Lower leg skin (tissue), 3 donors: ENCODE data around the gene CENPL.

Source experiments
- CTCF ChIP-seq, 3 donors: fragments of 450-650 bp; IDR thresholded peaks; one replicate each; pipeline ENCODE4 v1.5.1; 2016; ENCODE audit warnings: antibody characterized with exemption in 3 of 3, mild to moderate bottlenecking in 3 of 3, moderate library complexity in 2 of 3
- POLR2A ChIP-seq, 2 donors: fragments of 450-650 bp; IDR thresholded peaks; one replicate each; pipeline ENCODE4 v1.6.1; 2016 to 2017; ENCODE audit warnings: antibody characterized with exemption in 2 of 2, mild to moderate bottlenecking in 1 of 2, moderate library complexity in 1 of 2

GRCh38 chr1:173768206-173768605 lies 56.5 kb downstream of the CENPL start:
- TF ChIP-seq POLR2A (IDR thresholded peaks at IDR 0.05) (no peak), CTCF (IDR thresholded peaks at IDR 0.05) (no peak)
